ENCODE data around the gene AACS. TPM values are rescaled to one million over a fixed set of nuclear protein-coding genes. Genes with fewer than 3 reads are reported as not detected.
"Not testable (repeated sequence)": the region's sequence is repeated elsewhere in the genome, so short reads cannot be mapped to it uniquely, and the experiment has no call there.

AACS gene
- polyA plus RNA-seq, 1 donor from 2014 or later, result 33.2 TPM

GRCh38 chr12:125111403-125111802 is 46.2 kb downstream of the AACS start:
- TF ChIP-seq RAD21 (conservative IDR thresholded peaks at IDR 0.05) (no peak), EZH2 (IDR thresholded peaks at IDR 0.05; ENCODE audit: borderline replicate concordance, insufficient read depth, low read length, poor library complexity, severe bottlenecking) (no peak), POLR2AphosphoS5 (IDR thresholded peaks at IDR 0.05) (no peak), CTCF (IDR thresholded peaks at IDR 0.05; ENCODE audit: poor library complexity, severe bottlenecking) (no peak), EP300 (conservative IDR thresholded peaks at IDR 0.05; ENCODE audit: poor library complexity, severe bottlenecking) (no peak)

GRCh38 chr12:125112614-125113013 is 47.4 kb downstream of the AACS start:
- not testable (repeated sequence) for H3K9ac ChIP-seq (ENCODE audit: low read length); H2AFZ ChIP-seq (ENCODE audit: low read depth, low read length); H3K4me3 ChIP-seq (ENCODE audit: low read length); H3K79me2 ChIP-seq (replicated peaks; ENCODE audit: insufficient read depth, low read length); H3K36me3 ChIP-seq (ENCODE audit: insufficient read depth, low read length); H3F3A ChIP-seq (ENCODE audit: insufficient read depth, low read length, poor library complexity, severe bottlenecking); H4K20me1 ChIP-seq (ENCODE audit: insufficient read depth); H3K27ac ChIP-seq (ENCODE audit: low read length); H3K9me3 ChIP-seq (ENCODE audit: low read length); H3K27me3 ChIP-seq (ENCODE audit: insufficient read depth, low read depth, low read length); H3K4me2 ChIP-seq (ENCODE audit: low read length); H3K9me2 ChIP-seq (ENCODE audit: insufficient read depth, low read length)

More at GRCh38 chr12:125111403-125111802, 46.2 kb downstream of the AACS start:
- Histone ChIP-seq H3K27me3 (ENCODE audit: insufficient read depth, low read depth, low read length) (no peaks in the 10 kb centered on the region), H2AFZ (ENCODE audit: low read depth, low read length) (no peak overlapping the region), H3K9me2 (ENCODE audit: insufficient read depth, low read length) (no peaks in the 10 kb centered on the region), H4K20me1 (ENCODE audit: insufficient read depth) (no peaks in the 10 kb centered on the region), H3K9me3 (ENCODE audit: low read length) (no peaks in the 10 kb centered on the region), H3F3A (ENCODE audit: insufficient read depth, low read length, poor library complexity, severe bottlenecking) (no peaks in the 10 kb centered on the region), H3K27ac (ENCODE audit: low read length) (no peak overlapping the region), H3K4me3 (ENCODE audit: low read length) (no peak overlapping the region), H3K9ac (ENCODE audit: low read length) (no peak overlapping the region), H3K4me2 (ENCODE audit: low read length) (no peak overlapping the region), H3K79me2 (replicated peaks; ENCODE audit: insufficient read depth, low read length) (no peaks in the 10 kb centered on the region), H3K36me3 (ENCODE audit: insufficient read depth, low read length) (no peaks in the 10 kb centered on the region)

- Histone ChIP-seq H3K9me3 (ENCODE audit: low read length) (no peaks in the 10 kb centered on the region), H4K20me1 (ENCODE audit: insufficient read depth) (no peaks in the 10 kb centered on the region), H2AFZ (ENCODE audit: low read depth, low read length) (no peak overlapping the region), H3K27me3 (ENCODE audit: insufficient read depth, low read depth, low read length) (no peaks in the 10 kb centered on the region), H3K27ac (ENCODE audit: low read length) (no peak overlapping the region), H3K9me2 (ENCODE audit: insufficient read depth, low read length) (no peaks in the 10 kb centered on the region), H3K9ac (ENCODE audit: low read length) (no peak overlapping the region), H3K4me2 (ENCODE audit: low read length) (no peak overlapping the region), H3K36me3 (ENCODE audit: insufficient read depth, low read length) (no peaks in the 10 kb centered on the region), H3K4me3 (ENCODE audit: low read length) (no peak overlapping the region), H3K79me2 (replicated peaks; ENCODE audit: insufficient read depth, low read length) (no peaks in the 10 kb centered on the region), H3F3A (ENCODE audit: insufficient read depth, low read length, poor library complexity, severe bottlenecking) (no peaks in the 10 kb centered on the region)
- TF ChIP-seq REST (IDR thresholded peaks at IDR 0.05; ENCODE audit: borderline replicate concordance), result no peak
- TF ChIP-seq CTCF (IDR thresholded peaks at IDR 0.05; ENCODE audit: poor library complexity, severe bottlenecking), result no peak
- TF ChIP-seq EZH2 (IDR thresholded peaks at IDR 0.05; ENCODE audit: borderline replicate concordance, insufficient read depth, low read length, poor library complexity, severe bottlenecking), result no peak
- TF ChIP-seq TAF1 (IDR thresholded peaks at IDR 0.05; ENCODE audit: low read depth), result no peak
- no peak for TF ChIP-seq POLR2AphosphoS5 (IDR thresholded peaks at IDR 0.05)
- no peak for TF ChIP-seq EP300 (conservative IDR thresholded peaks at IDR 0.05; ENCODE audit: poor library complexity, severe bottlenecking)
- TF ChIP-seq RAD21 (conservative IDR thresholded peaks at IDR 0.05), result no peak
- TF ChIP-seq MXI1 (conservative IDR thresholded peaks at IDR 0.05; ENCODE audit: poor library complexity, severe bottlenecking), result no peak
- TF ChIP-seq SMC3 (conservative IDR thresholded peaks at IDR 0.05; ENCODE audit: poor library complexity), result no peak
These were observed 48.0 kb downstream of the AACS start for GRCh38 chr12:125113263-125113662.
